ENCODE data around the gene GALNT3. TPM values are rescaled to one million over a fixed set of nuclear protein-coding genes. Genes with fewer than 3 reads are reported as not detected.

GALNT3 gene
- total RNA-seq, 4 donors from 2014 or later = 22.2 to 51.3 (median 37.9) TPM

- peaks cover 0 to 4% (median 0%) of the 10 kb centered on the region in 4 donors for H3K4me1 ChIP-seq
- no peak for TF ChIP-seq CTCF (IDR thresholded peaks at IDR 0.05)
- TF ChIP-seq POLR2A (IDR thresholded peaks at IDR 0.05) = no peak
- H3K27me3 ChIP-seq = no peaks in the 10 kb centered on the region
- no peak overlapping the region for H3K4me3 ChIP-seq
- DNase-seq = no peak
- H3K36me3 ChIP-seq = no peaks in the 10 kb centered on the region
- H3K27ac ChIP-seq = no peak overlapping the region
- no peaks in the 10 kb centered on the region for H3K9me3 ChIP-seq
These were observed 21.9 kb downstream of the GALNT3 start for GRCh38 chr2:165772183-165772582.

- H3K4me1 ChIP-seq = no peaks in the 10 kb centered on the region
- H3K27me3 ChIP-seq = no peaks in the 10 kb centered on the region
- TF ChIP-seq POLR2A (IDR thresholded peaks at IDR 0.05) (no peak), CTCF (IDR thresholded peaks at IDR 0.05) (no peak)
- peaks cover 0 to 8% (median 0%) of the 10 kb centered on the region in 3 donors for H3K36me3 ChIP-seq
- no peak for DNase-seq
- no peak overlapping the region for H3K27ac ChIP-seq
- no peaks in the 10 kb centered on the region for H3K9me3 ChIP-seq
- no peak overlapping the region for H3K4me3 ChIP-seq
These were observed 27.6 kb downstream of the GALNT3 start for GRCh38 chr2:165766326-165766927.

GRCh38 chr2:165762723-165763122 is 31.3 kb downstream of the GALNT3 start:
- Histone ChIP-seq H3K27ac (no peak overlapping the region), H3K9me3 (no peaks in the 10 kb centered on the region), H3K27me3 (no peaks in the 10 kb centered on the region), H3K4me1 (no peaks in the 10 kb centered on the region), H3K4me3 (no peak overlapping the region), H3K36me3 (peaks cover 0 to 12% (median 0%) of the 10 kb centered on the region in 3 donors)
- no peak for TF ChIP-seq POLR2A (IDR thresholded peaks at IDR 0.05)
- DNase-seq = no peak

- no peaks in the 10 kb centered on the region for H3K9me3 ChIP-seq
- no peaks in the 10 kb centered on the region for H3K27me3 ChIP-seq
- no peak overlapping the region for H3K4me3 ChIP-seq
- TF ChIP-seq POLR2A (IDR thresholded peaks at IDR 0.05) (no peak), CTCF (IDR thresholded peaks at IDR 0.05) (no peak)
- no peak overlapping the region for H3K27ac ChIP-seq
- H3K36me3 ChIP-seq = peaks cover 0 to 20% (median 0%) of the 10 kb centered on the region in 3 donors
- no peaks in the 10 kb centered on the region for H3K4me1 ChIP-seq
- no peak for DNase-seq
These were observed 36.0 kb downstream of the GALNT3 start for GRCh38 chr2:165757906-165758675.

GRCh38 chr2:165746501-165746900 is 47.5 kb downstream of the GALNT3 start:
- H3K27ac ChIP-seq = no peak overlapping the region
- DNase-seq = no peak
- no peak overlapping the region for H3K4me3 ChIP-seq
- no peaks in the 10 kb centered on the region for H3K9me3 ChIP-seq
- H3K27me3 ChIP-seq = no peaks in the 10 kb centered on the region
- no peak for TF ChIP-seq CTCF (IDR thresholded peaks at IDR 0.05)
- no peak for TF ChIP-seq POLR2A (IDR thresholded peaks at IDR 0.05)
- no peaks in the 10 kb centered on the region for H3K4me1 ChIP-seq
- H3K36me3 ChIP-seq = no peaks in the 10 kb centered on the region

GRCh38 chr2:165745916-165746315 is 48.1 kb downstream of the GALNT3 start:
- no peaks in the 10 kb centered on the region for H3K27me3 ChIP-seq
- no peak overlapping the region for H3K4me3 ChIP-seq
- TF ChIP-seq CTCF (IDR thresholded peaks at IDR 0.05) = no peak
- TF ChIP-seq POLR2A (IDR thresholded peaks at IDR 0.05) = no peak
- H3K4me1 ChIP-seq = no peaks in the 10 kb centered on the region
- no peak overlapping the region for H3K27ac ChIP-seq
- no peaks in the 10 kb centered on the region for H3K36me3 ChIP-seq
- no peak for DNase-seq
- no peaks in the 10 kb centered on the region for H3K9me3 ChIP-seq

All from Peyer's patch (tissue), 4 donors.